ENCODE measurements around the gene ERC2. TPM values are rescaled to one million over a fixed set of nuclear protein-coding genes. Genes with fewer than 3 reads are reported as not detected.

The ERC2 gene
- total RNA-seq, 2 donors from 2014 or later, result 1.2 TPM; not detected in 1

- Histone ChIP-seq H3K27me3 (replicated peaks; ENCODE audit: insufficient read depth) (no peaks in the 10 kb centered on the region), H3K4me3 (no peak overlapping the region), H3K27ac (no peak overlapping the region), H3K4me1 (ENCODE audit: control insufficient read depth in 1 of 2, low read depth in 2 of 2) (no peaks in the 10 kb centered on the region), H3K36me3 (no peaks in the 10 kb centered on the region), H3K9me3 (no peaks in the 10 kb centered on the region)
- ATAC-seq (ENCODE audit: insufficient number of reproducible peaks, low FRiP score, low read depth) (no peak), DNase-seq (ENCODE audit: low spot score) (no peak)
- TF ChIP-seq, protein P1, sequence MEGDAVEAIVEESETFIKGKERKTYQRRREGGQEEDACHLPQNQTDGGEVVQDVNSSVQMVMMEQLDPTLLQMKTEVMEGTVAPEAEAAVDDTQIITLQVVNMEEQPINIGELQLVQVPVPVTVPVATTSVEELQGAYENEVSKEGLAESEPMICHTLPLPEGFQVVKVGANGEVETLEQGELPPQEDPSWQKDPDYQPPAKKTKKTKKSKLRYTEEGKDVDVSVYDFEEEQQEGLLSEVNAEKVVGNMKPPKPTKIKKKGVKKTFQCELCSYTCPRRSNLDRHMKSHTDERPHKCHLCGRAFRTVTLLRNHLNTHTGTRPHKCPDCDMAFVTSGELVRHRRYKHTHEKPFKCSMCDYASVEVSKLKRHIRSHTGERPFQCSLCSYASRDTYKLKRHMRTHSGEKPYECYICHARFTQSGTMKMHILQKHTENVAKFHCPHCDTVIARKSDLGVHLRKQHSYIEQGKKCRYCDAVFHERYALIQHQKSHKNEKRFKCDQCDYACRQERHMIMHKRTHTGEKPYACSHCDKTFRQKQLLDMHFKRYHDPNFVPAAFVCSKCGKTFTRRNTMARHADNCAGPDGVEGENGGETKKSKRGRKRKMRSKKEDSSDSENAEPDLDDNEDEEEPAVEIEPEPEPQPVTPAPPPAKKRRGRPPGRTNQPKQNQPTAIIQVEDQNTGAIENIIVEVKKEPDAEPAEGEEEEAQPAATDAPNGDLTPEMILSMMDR (IDR thresholded peaks at IDR 0.05), result no peak
Measured at GRCh38 chr3:55649554-55649953, 818.7 kb downstream of the ERC2 start.

- Histone ChIP-seq H3K9me3 (no peaks in the 10 kb centered on the region), H3K27me3 (replicated peaks; ENCODE audit: insufficient read depth) (no peaks in the 10 kb centered on the region), H3K36me3 (no peaks in the 10 kb centered on the region), H3K27ac (no peak overlapping the region), H3K4me1 (ENCODE audit: control insufficient read depth in 1 of 2, low read depth in 2 of 2) (no peaks in the 10 kb centered on the region), H3K4me3 (no peak overlapping the region)
- TF ChIP-seq, protein P1 (IDR thresholded peaks at IDR 0.05), result no peak
- ATAC-seq (ENCODE audit: insufficient number of reproducible peaks, low FRiP score, low read depth) (no peak), DNase-seq (ENCODE audit: low spot score) (no peak)
Measured at GRCh38 chr3:55648591-55649318, 819.5 kb downstream of the ERC2 start.

- ATAC-seq (ENCODE audit: insufficient number of reproducible peaks, low FRiP score, low read depth), result no peak
Measured at GRCh38 chr3:55647670-55648069, 820.6 kb downstream of the ERC2 start.

DNA sequence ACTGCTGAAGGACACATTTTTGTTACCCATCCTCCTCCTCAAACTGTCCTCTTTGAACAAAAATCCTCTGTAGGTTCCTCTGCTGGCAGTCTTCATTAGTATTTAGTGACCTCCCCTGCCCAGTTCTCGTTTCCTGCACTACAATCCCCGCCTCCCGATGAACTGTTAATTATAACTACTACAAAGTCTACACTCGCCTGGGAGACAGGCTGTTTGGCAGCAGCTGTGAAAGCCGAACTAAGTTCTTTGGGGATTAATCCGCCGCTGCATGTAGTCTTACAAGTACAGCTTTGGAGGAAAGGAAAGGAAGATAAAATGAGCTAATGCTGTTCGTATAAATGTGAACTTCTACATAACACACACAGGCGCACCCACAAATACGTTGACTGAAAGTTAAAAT is 821.2 kb downstream of the ERC2 start:
- ATAC-seq (ENCODE audit: insufficient number of reproducible peaks, low FRiP score, low read depth) (no peak), DNase-seq (ENCODE audit: low spot score) (no peak)
- no peak overlapping the region for H3K27ac ChIP-seq
- TF ChIP-seq, protein P1 (IDR thresholded peaks at IDR 0.05), result no peak
- no peaks in the 10 kb centered on the region for H3K9me3 ChIP-seq
- H3K27me3 ChIP-seq (replicated peaks; ENCODE audit: insufficient read depth), result no peaks in the 10 kb centered on the region
- H3K36me3 ChIP-seq, result no peaks in the 10 kb centered on the region
- no peaks in the 10 kb centered on the region for H3K4me1 ChIP-seq (ENCODE audit: control insufficient read depth in 1 of 2, low read depth in 2 of 2)
- H3K4me3 ChIP-seq, result no peak overlapping the region

More at GRCh38 chr3:55647670-55648069, 820.6 kb downstream of the ERC2 start:
- H3K9me3 ChIP-seq, result no peaks in the 10 kb centered on the region
- no peaks in the 10 kb centered on the region for H3K36me3 ChIP-seq
- no peaks in the 10 kb centered on the region for H3K4me1 ChIP-seq (ENCODE audit: control insufficient read depth in 1 of 2, low read depth in 2 of 2)
- H3K27me3 ChIP-seq (replicated peaks; ENCODE audit: insufficient read depth), result no peaks in the 10 kb centered on the region
- TF ChIP-seq, protein P1 (IDR thresholded peaks at IDR 0.05), result no peak
- no peak overlapping the region for H3K4me3 ChIP-seq
- no peak overlapping the region for H3K27ac ChIP-seq
- DNase-seq (ENCODE audit: low spot score), result no peak

- DNase-seq (ENCODE audit: low spot score), result no peak
- H3K27ac ChIP-seq, result no peak overlapping the region
- H3K9me3 ChIP-seq, result no peaks in the 10 kb centered on the region
- no peaks in the 10 kb centered on the region for H3K4me1 ChIP-seq (ENCODE audit: control insufficient read depth in 1 of 2, low read depth in 2 of 2)
- TF ChIP-seq, protein P1 (IDR thresholded peaks at IDR 0.05), result no peak
- no peak for ATAC-seq (ENCODE audit: insufficient number of reproducible peaks, low FRiP score, low read depth)
- no peak overlapping the region for H3K4me3 ChIP-seq
- no peaks in the 10 kb centered on the region for H3K27me3 ChIP-seq (replicated peaks; ENCODE audit: insufficient read depth)
- no peaks in the 10 kb centered on the region for H3K36me3 ChIP-seq
Measured at GRCh38 chr3:55646121-55646520, 822.1 kb downstream of the ERC2 start.
